ENCODE data around the gene L3MBTL3.
"Not testable (repeated sequence)": the region's sequence is repeated elsewhere in the genome, so short reads cannot be mapped to it uniquely, and the experiment has no call there.

Gene L3MBTL3

GRCh38 chr6:130134582-130134981 is 116.2 kb downstream of the L3MBTL3 start:
- H3K27ac ChIP-seq (ENCODE audit: low read depth, low read length) = no peak overlapping the region
- H3K36me3 ChIP-seq (ENCODE audit: control insufficient read depth, insufficient read depth, low read length) = no peaks in the 10 kb centered on the region
- H3K4me3 ChIP-seq (ENCODE audit: low read length) = no peak overlapping the region
- no peaks in the 10 kb centered on the region for H3K4me1 ChIP-seq (ENCODE audit: control insufficient read depth, insufficient read depth, low read length)
- no peaks in the 10 kb centered on the region for H3K27me3 ChIP-seq (ENCODE audit: control insufficient read depth, insufficient read depth, low read length)
- no peak overlapping the region for H3K9ac ChIP-seq (ENCODE audit: low read length)

- H3K4me1 ChIP-seq (ENCODE audit: control insufficient read depth, insufficient read depth, low read length) = no peaks in the 10 kb centered on the region
- H3K27ac ChIP-seq (ENCODE audit: low read depth, low read length) = no peak overlapping the region
- no peaks in the 10 kb centered on the region for H3K36me3 ChIP-seq (ENCODE audit: control insufficient read depth, insufficient read depth, low read length)
- no peak overlapping the region for H3K4me3 ChIP-seq (ENCODE audit: low read length)
- H3K27me3 ChIP-seq (ENCODE audit: control insufficient read depth, insufficient read depth, low read length) = no peaks in the 10 kb centered on the region
- no peak overlapping the region for H3K9ac ChIP-seq (ENCODE audit: low read length)
Observed at GRCh38 chr6:130136798-130137197, 118.4 kb downstream of the L3MBTL3 start.

GRCh38 chr6:130138116-130138908 is 119.9 kb downstream of the L3MBTL3 start:
- Histone ChIP-seq H3K36me3 (ENCODE audit: control insufficient read depth, insufficient read depth, low read length) (no peaks in the 10 kb centered on the region), H3K4me3 (ENCODE audit: low read length) (no peak overlapping the region), H3K9ac (ENCODE audit: low read length) (no peak overlapping the region), H3K27me3 (ENCODE audit: control insufficient read depth, insufficient read depth, low read length) (no peaks in the 10 kb centered on the region), H3K27ac (ENCODE audit: low read depth, low read length) (no peak overlapping the region), H3K4me1 (ENCODE audit: control insufficient read depth, insufficient read depth, low read length) (no peaks in the 10 kb centered on the region)

- H3K4me1 ChIP-seq (ENCODE audit: control insufficient read depth, insufficient read depth, low read length) = no peaks in the 10 kb centered on the region
- H3K27me3 ChIP-seq (ENCODE audit: control insufficient read depth, insufficient read depth, low read length) = no peaks in the 10 kb centered on the region
- no peak overlapping the region for H3K9ac ChIP-seq (ENCODE audit: low read length)
- H3K4me3 ChIP-seq (ENCODE audit: low read length) = no peak overlapping the region
- H3K36me3 ChIP-seq (ENCODE audit: control insufficient read depth, insufficient read depth, low read length) = no peaks in the 10 kb centered on the region
- no peak overlapping the region for H3K27ac ChIP-seq (ENCODE audit: low read depth, low read length)
Observed at GRCh38 chr6:130138909-130139242, 120.5 kb downstream of the L3MBTL3 start.

- H3K4me3 ChIP-seq (ENCODE audit: low read length) = no peak overlapping the region
- no peak overlapping the region for H3K27ac ChIP-seq (ENCODE audit: low read depth, low read length)
- H3K36me3 ChIP-seq (ENCODE audit: control insufficient read depth, insufficient read depth, low read length) = no peaks in the 10 kb centered on the region
- no peaks in the 10 kb centered on the region for H3K27me3 ChIP-seq (ENCODE audit: control insufficient read depth, insufficient read depth, low read length)
- H3K4me1 ChIP-seq (ENCODE audit: control insufficient read depth, insufficient read depth, low read length) = no peaks in the 10 kb centered on the region
- no peak overlapping the region for H3K9ac ChIP-seq (ENCODE audit: low read length)
Observed at GRCh38 chr6:130140084-130140483, 121.7 kb downstream of the L3MBTL3 start.

- H3K9ac ChIP-seq (ENCODE audit: low read length) = no peak overlapping the region
- no peaks in the 10 kb centered on the region for H3K27me3 ChIP-seq (ENCODE audit: control insufficient read depth, insufficient read depth, low read length)
- no peaks in the 10 kb centered on the region for H3K4me1 ChIP-seq (ENCODE audit: control insufficient read depth, insufficient read depth, low read length)
- H3K36me3 ChIP-seq (ENCODE audit: control insufficient read depth, insufficient read depth, low read length) = no peaks in the 10 kb centered on the region
- H3K27ac ChIP-seq (ENCODE audit: low read depth, low read length) = no peak overlapping the region
- H3K4me3 ChIP-seq (ENCODE audit: low read length) = no peak overlapping the region
Observed at GRCh38 chr6:130143709-130144108, 125.3 kb downstream of the L3MBTL3 start.

GRCh38 chr6:130147111-130147510 is 128.7 kb downstream of the L3MBTL3 start:
- H3K9ac ChIP-seq (ENCODE audit: low read length) = no peak overlapping the region
- no peak overlapping the region for H3K27ac ChIP-seq (ENCODE audit: low read depth, low read length)
- H3K36me3 ChIP-seq (ENCODE audit: control insufficient read depth, insufficient read depth, low read length) = no peaks in the 10 kb centered on the region
- no peak overlapping the region for H3K4me3 ChIP-seq (ENCODE audit: low read length)
- H3K4me1 ChIP-seq (ENCODE audit: control insufficient read depth, insufficient read depth, low read length) = no peaks in the 10 kb centered on the region
- no peaks in the 10 kb centered on the region for H3K27me3 ChIP-seq (ENCODE audit: control insufficient read depth, insufficient read depth, low read length)

GRCh38 chr6:130148181-130148580 is 129.8 kb downstream of the L3MBTL3 start:
- H3K4me3 ChIP-seq (ENCODE audit: low read length) = no peak overlapping the region
- no peak overlapping the region for H3K27ac ChIP-seq (ENCODE audit: low read depth, low read length)
- H3K9ac ChIP-seq (ENCODE audit: low read length) = no peak overlapping the region
- no peaks in the 10 kb centered on the region for H3K36me3 ChIP-seq (ENCODE audit: control insufficient read depth, insufficient read depth, low read length)
- no peaks in the 10 kb centered on the region for H3K27me3 ChIP-seq (ENCODE audit: control insufficient read depth, insufficient read depth, low read length)
- H3K4me1 ChIP-seq (ENCODE audit: control insufficient read depth, insufficient read depth, low read length) = no peaks in the 10 kb centered on the region

GRCh38 chr6:130149016-130149415 is 130.6 kb downstream of the L3MBTL3 start:
- H3K36me3 ChIP-seq (ENCODE audit: control insufficient read depth, insufficient read depth, low read length); H3K9ac ChIP-seq (ENCODE audit: low read length); H3K27me3 ChIP-seq (ENCODE audit: control insufficient read depth, insufficient read depth, low read length); H3K4me3 ChIP-seq (ENCODE audit: low read length); H3K4me1 ChIP-seq (ENCODE audit: control insufficient read depth, insufficient read depth, low read length); H3K27ac ChIP-seq (ENCODE audit: low read depth, low read length): not testable (repeated sequence)

- no peak overlapping the region for H3K27ac ChIP-seq (ENCODE audit: low read depth, low read length)
- H3K4me3 ChIP-seq (ENCODE audit: low read length) = no peak overlapping the region
- no peaks in the 10 kb centered on the region for H3K4me1 ChIP-seq (ENCODE audit: control insufficient read depth, insufficient read depth, low read length)
- H3K36me3 ChIP-seq (ENCODE audit: control insufficient read depth, insufficient read depth, low read length) = no peaks in the 10 kb centered on the region
- no peak overlapping the region for H3K9ac ChIP-seq (ENCODE audit: low read length)
- no peaks in the 10 kb centered on the region for H3K27me3 ChIP-seq (ENCODE audit: control insufficient read depth, insufficient read depth, low read length)
Observed at GRCh38 chr6:130150906-130151305, 132.5 kb downstream of the L3MBTL3 start.

- Histone ChIP-seq H3K36me3 (ENCODE audit: control insufficient read depth, insufficient read depth, low read length) (no peaks in the 10 kb centered on the region), H3K4me3 (ENCODE audit: low read length) (no peak overlapping the region), H3K27me3 (ENCODE audit: control insufficient read depth, insufficient read depth, low read length) (no peaks in the 10 kb centered on the region), H3K9ac (ENCODE audit: low read length) (no peak overlapping the region), H3K27ac (ENCODE audit: low read depth, low read length) (no peak overlapping the region), H3K4me1 (ENCODE audit: control insufficient read depth, insufficient read depth, low read length) (no peaks in the 10 kb centered on the region)
Observed at GRCh38 chr6:130152908-130153510, 134.6 kb downstream of the L3MBTL3 start.

- no peaks in the 10 kb centered on the region for H3K4me1 ChIP-seq (ENCODE audit: control insufficient read depth, insufficient read depth, low read length)
- H3K27me3 ChIP-seq (ENCODE audit: control insufficient read depth, insufficient read depth, low read length) = no peaks in the 10 kb centered on the region
- no peak overlapping the region for H3K27ac ChIP-seq (ENCODE audit: low read depth, low read length)
- no peak overlapping the region for H3K9ac ChIP-seq (ENCODE audit: low read length)
- no peaks in the 10 kb centered on the region for H3K36me3 ChIP-seq (ENCODE audit: control insufficient read depth, insufficient read depth, low read length)
- no peak overlapping the region for H3K4me3 ChIP-seq (ENCODE audit: low read length)
Observed at GRCh38 chr6:130156908-130157307, 138.5 kb downstream of the L3MBTL3 start.

- no peak overlapping the region for H3K4me3 ChIP-seq (ENCODE audit: low read length)
- no peaks in the 10 kb centered on the region for H3K27me3 ChIP-seq (ENCODE audit: control insufficient read depth, insufficient read depth, low read length)
- H3K4me1 ChIP-seq (ENCODE audit: control insufficient read depth, insufficient read depth, low read length) = no peaks in the 10 kb centered on the region
- H3K27ac ChIP-seq (ENCODE audit: low read depth, low read length) = no peak overlapping the region
- no peak overlapping the region for H3K9ac ChIP-seq (ENCODE audit: low read length)
- H3K36me3 ChIP-seq (ENCODE audit: control insufficient read depth, insufficient read depth, low read length) = no peaks in the 10 kb centered on the region
Observed at GRCh38 chr6:130158056-130158455, 139.7 kb downstream of the L3MBTL3 start.
